Sigmoid colon (tissue), 4 donors: Measurements from ENCODE around the gene FAM13A.

Experiments
- CTCF ChIP-seq, 4 experiments: fragments of 450-650 bp in 3 of 4; fragments of 200-600 bp in 1 of 4; IDR thresholded peaks; one replicate each; pipeline ENCODE4 v1.5.1; 2016 to 2019; ENCODE audit warnings: antibody characterized with exemption in 4 of 4, mild to moderate bottlenecking in 3 of 4, moderate library complexity in 2 of 4
- EP300 ChIP-seq, 4 donors: sonication (generic); formaldehyde crosslinking; IDR thresholded peaks; one replicate each; pipeline ENCODE4 v1.6.1; 2017; ENCODE audit warnings: antibody characterized with exemption in 4 of 4
- POLR2A ChIP-seq, 2 donors: fragments of 450-650 bp; IDR thresholded peaks; one replicate each; pipeline ENCODE4 v1.6.1; 2016; ENCODE audit warnings: antibody characterized with exemption in 2 of 2, mild to moderate bottlenecking in 2 of 2, moderate library complexity in 2 of 2
- POLR2AphosphoS5 ChIP-seq, 4 donors: sonication (generic); formaldehyde crosslinking; IDR thresholded peaks; one replicate each; pipeline ENCODE4 v1.6.1; 2017; ENCODE audit warnings: antibody characterized with exemption in 4 of 4

DNA sequence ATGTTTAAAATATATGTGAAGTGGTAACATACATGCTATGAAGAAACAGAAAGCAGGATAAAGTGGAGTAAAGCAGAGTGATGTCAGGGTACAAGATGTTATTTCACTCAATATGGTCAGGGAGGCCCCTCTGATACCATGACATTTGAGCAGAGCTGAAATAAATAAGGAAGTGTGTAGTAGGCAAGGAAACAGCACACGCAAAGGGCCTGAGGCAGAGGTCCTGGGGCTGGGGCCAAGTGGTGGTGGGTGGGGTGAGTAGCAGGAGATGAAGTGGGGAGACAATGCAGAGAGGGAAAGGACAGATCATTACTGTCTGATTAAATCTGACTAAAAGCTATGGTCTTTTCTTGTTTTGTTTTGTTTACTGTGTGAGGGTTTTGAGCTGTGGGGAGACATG lies 61.1 kb downstream of the FAM13A start:
- TF ChIP-seq POLR2A (IDR thresholded peaks at IDR 0.05) (no peak), CTCF (IDR thresholded peaks at IDR 0.05) (no peak), EP300 (IDR thresholded peaks at IDR 0.05) (no peak), POLR2AphosphoS5 (IDR thresholded peaks at IDR 0.05) (no peak)
